H1 (cell line): ENCODE data around the gene MYMX. TPM values are rescaled to one million over a fixed set of nuclear protein-coding genes. Genes with fewer than 3 reads are reported as not detected.

Experiments used
- CTCF ChIA-PET: fragments of 300-600 bp; sonication (Branson Sonifier 250); formaldehyde crosslinking; loops from one replicate; lab custom pipeline; 2021; ENCODE audit not compliant: partially characterized antibody; lab: Charles Lee
- POLR2A ChIA-PET: fragments of 300-600 bp; sonication (Branson Sonifier 250); formaldehyde crosslinking; loops from one replicate; lab custom pipeline; 2021; ENCODE audit warnings: inconsistent platforms; ENCODE audit not compliant: partially characterized antibody; lab: Charles Lee
- DNase-seq, 2 experiments: peaks; one replicate each; pipeline versions ENCODE4 v3.0.0 to v3.0.0-alpha.2; 2010 to 2022; ENCODE audit warnings: low spot score in 2 of 2, low read depth in 1 of 2, mixed read lengths in 1 of 2
- FAIRE-seq: peaks from 2 replicates; lab custom pipeline; 2011; peaks lifted over from hg19 to GRCh38; lab: Jason Lieb, UNC
- H2AFZ ChIP-seq: 2 replicates; pipeline ENCODE4 v1.8.1; 2012; ENCODE audit warnings: low read length, inconsistent platforms
- H2AK5ac ChIP-seq: 2 replicates; pipeline ENCODE4 v1.6.1; 2013; ENCODE audit warnings: low read depth, low read length
- H2BK120ac ChIP-seq: replicated peaks from 2 replicates; pipeline ENCODE3; 2013; ENCODE audit warnings: low read depth, low read length, inconsistent platforms
- H2BK12ac ChIP-seq: 2 replicates; pipeline ENCODE4 v1.6.1; 2013; ENCODE audit warnings: low read depth, low read length
- H2BK15ac ChIP-seq: 2 replicates; pipeline ENCODE4 v1.6.1; 2013; ENCODE audit warnings: low read length
- H2BK20ac ChIP-seq: 2 replicates; pipeline ENCODE4 v1.6.1; 2013; ENCODE audit warnings: low read length
- H2BK5ac ChIP-seq: 2 replicates; pipeline ENCODE4 v1.6.1; 2013; ENCODE audit warnings: low read depth, low read length
- H3K14ac ChIP-seq: 2 replicates; pipeline ENCODE4 v1.6.1; 2013; ENCODE audit warnings: inconsistent platforms; ENCODE audit not compliant: insufficient read length
- H3K18ac ChIP-seq: 2 replicates; pipeline ENCODE4 v1.6.1; 2013; ENCODE audit warnings: low read length; ENCODE audit errors: extremely low read depth
- H3K23ac ChIP-seq: 2 replicates; pipeline ENCODE4 v1.6.1; 2013; ENCODE audit warnings: inconsistent platforms; ENCODE audit not compliant: insufficient read length
- H3K23me2 ChIP-seq: 2 replicates; pipeline ENCODE4 v1.6.1; 2013; ENCODE audit warnings: low read depth, low read length
- H3K27ac ChIP-seq: 2 replicates; pipeline ENCODE4 v1.6.1; 2011; ENCODE audit warnings: low read depth, low read length, inconsistent platforms
- H3K27me3 ChIP-seq, 4 experiments: replicated peaks in 1 of 4; 1 replicate in 1 of 4; 2 replicates in 3 of 4; pipeline versions ENCODE4 v1.6.1 to v1.8.1; 2011 to 2013; ENCODE audit warnings: low read length in 3 of 4, mild to moderate bottlenecking in 3 of 4, inconsistent platforms in 2 of 4, mixed read lengths in 2 of 4, moderate library complexity in 1 of 4; ENCODE audit not compliant: control insufficient read depth in 3 of 4, insufficient read depth in 3 of 4; ENCODE audit errors: extremely low read depth in 1 of 4
- H3K36me3 ChIP-seq, 4 experiments: 2 replicates each; pipeline versions ENCODE4 v1.6.1 to v1.8.1; 2011 to 2013; ENCODE audit warnings: mild to moderate bottlenecking in 4 of 4, low read length in 3 of 4, moderate library complexity in 2 of 4, control low read depth in 1 of 4, inconsistent platforms in 1 of 4; ENCODE audit not compliant: insufficient read depth in 4 of 4, control insufficient read depth in 2 of 4
- H3K4ac ChIP-seq: replicated peaks from 2 replicates; pipeline ENCODE3; 2013; ENCODE audit warnings: low read length, low read depth, mixed read lengths, inconsistent platforms; ENCODE audit not compliant: insufficient read length
- H3K4me1 ChIP-seq, 4 experiments: replicated peaks in 1 of 4; 1 replicate in 1 of 4; 2 replicates in 3 of 4; pipeline versions ENCODE4 v1.6.1 to v1.8.1; 2011 to 2013; ENCODE audit warnings: low read length in 3 of 4, inconsistent platforms in 2 of 4, mixed read lengths in 1 of 4; ENCODE audit not compliant: insufficient read depth in 4 of 4, control insufficient read depth in 3 of 4
- H3K4me2 ChIP-seq, 2 experiments: 2 replicates each; pipeline versions ENCODE4 v1.6.1 to v1.8.1; 2011 to 2013; ENCODE audit warnings: low read depth in 2 of 2, low read length in 2 of 2, control low read depth in 1 of 2, inconsistent platforms in 1 of 2, mild to moderate bottlenecking in 1 of 2; ENCODE audit not compliant: insufficient read depth in 1 of 2
- H3K4me3 ChIP-seq, 4 experiments: fragments of 200-600, 300-600 bp in 1 of 4; sonication (generic), shearing (Covaris generic), sonication (Bioruptor Twin) in 1 of 4; 2 replicates each; pipeline versions ENCODE4 v1.5.1 to v1.8.1; 2011 to 2016; ENCODE audit warnings: low read length in 4 of 4, low read depth in 3 of 4, control low read depth in 2 of 4, inconsistent platforms in 2 of 4, mild to moderate bottlenecking in 2 of 4, mixed read lengths in 1 of 4, moderate library complexity in 1 of 4; ENCODE audit not compliant: insufficient read depth in 2 of 4; ENCODE audit errors: extremely low read depth in 1 of 4
- H3K56ac ChIP-seq: replicated peaks from 2 replicates; pipeline ENCODE3; 2013; ENCODE audit warnings: low read depth, mild to moderate bottlenecking, mixed read lengths, low read length, inconsistent platforms; ENCODE audit not compliant: insufficient read length
- H3K79me1 ChIP-seq: 2 replicates; pipeline ENCODE4 v1.6.1; 2013; ENCODE audit warnings: low read depth, low read length, control low read depth
- H3K79me2 ChIP-seq, 2 experiments: 2 replicates each; pipeline versions ENCODE4 v1.6.1 to v1.8.1; 2012 to 2013; ENCODE audit warnings: low read length in 2 of 2, mild to moderate bottlenecking in 2 of 2, inconsistent platforms in 1 of 2; ENCODE audit not compliant: insufficient read depth in 2 of 2, control insufficient read depth in 1 of 2
- H3K9ac ChIP-seq, 4 experiments: replicated peaks in 1 of 4; 1 replicate in 1 of 4; 2 replicates in 3 of 4; pipeline versions ENCODE4 v1.6.1 to v1.8.1; 2011 to 2013; ENCODE audit warnings: low read depth in 3 of 4, low read length in 3 of 4, control low read depth in 2 of 4, mild to moderate bottlenecking in 2 of 4, moderate library complexity in 2 of 4, inconsistent platforms in 1 of 4; ENCODE audit errors: extremely low read depth in 1 of 4
- H3K9me3 ChIP-seq, 2 experiments: 2 replicates each; pipeline versions ENCODE4 v1.6.1 to v1.8.1; 2012 to 2013; ENCODE audit warnings: mild to moderate bottlenecking in 2 of 2, moderate library complexity in 2 of 2, control low read depth in 1 of 2, inconsistent platforms in 1 of 2, low read depth in 1 of 2, low read length in 1 of 2, mixed read lengths in 1 of 2; ENCODE audit not compliant: insufficient read depth in 2 of 2
- H4K20me1 ChIP-seq, 2 experiments: replicated peaks in 1 of 2; 2 replicates each; pipeline versions ENCODE3 to v1.8.1; 2011 to 2013; ENCODE audit warnings: inconsistent platforms in 2 of 2, low read length in 2 of 2, mild to moderate bottlenecking in 1 of 2; ENCODE audit not compliant: insufficient read depth in 2 of 2, control insufficient read depth in 1 of 2
- H4K5ac ChIP-seq: 2 replicates; pipeline ENCODE4 v1.6.1; 2013; ENCODE audit warnings: low read length, low read depth, mixed read lengths, inconsistent platforms; ENCODE audit not compliant: insufficient read length
- H4K8ac ChIP-seq: 2 replicates; pipeline ENCODE4 v1.8.0; 2013; ENCODE audit warnings: mild to moderate bottlenecking, moderate library complexity, low read length, inconsistent platforms; ENCODE audit not compliant: insufficient read depth; ENCODE audit errors: extremely low read depth
- H4K91ac ChIP-seq: replicated peaks from 2 replicates; pipeline ENCODE3; 2013; ENCODE audit warnings: low read length, mixed read lengths, inconsistent platforms; ENCODE audit not compliant: insufficient read length
- BRCA1 ChIP-seq: IDR thresholded peaks from 2 replicates; pipeline ENCODE4 v1.6.1; 2012; ENCODE audit warnings: low read depth, low read length, improper control_type of control experiment
- FOSL1 ChIP-seq: IDR thresholded peaks from 2 replicates; pipeline ENCODE4 v1.6.1; 2011; ENCODE audit warnings: mild to moderate bottlenecking, low read depth, low read length, moderate library complexity; ENCODE audit not compliant: insufficient read depth
- PHF8 ChIP-seq: fragments of 200-600 bp; sonication (generic); conservative IDR thresholded peaks from 2 replicates; pipeline ENCODE4 v1.7.1; 2012; ENCODE audit warnings: low read depth, mild to moderate bottlenecking, inconsistent platforms, low read length, moderate library complexity
- SIX5 ChIP-seq: IDR thresholded peaks from 2 replicates; pipeline ENCODE4 v1.6.1; 2011; ENCODE audit warnings: mild to moderate bottlenecking, low read depth, low read length
- SP4 ChIP-seq: IDR thresholded peaks from 2 replicates; pipeline ENCODE4 v1.6.1; 2012; ENCODE audit warnings: low read length, inconsistent platforms
- ZNF274 ChIP-seq: IDR thresholded peaks from 2 replicates; pipeline ENCODE4 v1.7.0; 2012; ENCODE audit warnings: low read length, borderline replicate concordance; ENCODE audit errors: extremely low read depth
- WGBS, 2 experiments: shearing (Covaris generic) in 1 of 2; methylation state at CpG; one replicate each; pipeline versions ENCODE4 v1.1.6 to v1.1.7; 2013 to 2015; ENCODE audit warnings: low lambda C conversion rate in 2 of 2, mixed read lengths in 2 of 2, inconsistent platforms in 1 of 2, low coverage in 1 of 2, missing lambda C conversion rate in 1 of 2; ENCODE audit not compliant: insufficient replicate concordance in 2 of 2, insufficient coverage in 1 of 2, insufficient read length in 1 of 2; ENCODE audit errors: extremely low coverage in 1 of 2, missing lambda C conversion rate in 1 of 2; 5-methylcytosine and 5-hydroxymethylcytosine counted together
- polyA plus RNA-seq, 7 experiments: library from polyadenylated mRNA; depleted of rRNA in 3 of 7; stranded (reverse) in 5 of 7; unstranded in 2 of 7; fragments of >200 nt in 5 of 7; fragments of 200-250 nt in 2 of 7; gene quantifications; 1 replicate in 5 of 7; 2 replicates in 1 of 7; 4 replicates in 1 of 7; pipeline versions ENCODE4 v1.2.1 to v1.2.3, GENCODE V29; 2011 to 2013; ENCODE audit warnings: missing spikeins in 2 of 7, mixed read lengths in 2 of 7
- total RNA-seq: library from RNA; stranded (reverse); fragmentation: NEBNext Ultra II Directional; extraction: Animal tissue kit (Norgen Biotek cat#: 25700); gene quantifications from 2 replicates; pipeline ENCODE4 v1.2.1, GENCODE V29; 2021

MYMX gene
- total and polyA plus RNA-seq, 2 of the 8 experiments (the other 6 are each of a cell fraction or from before 2014, with no cell fraction given) = 4.7 to 6.9 TPM

- Histone ChIP-seq H4K20me1 (peaks cover 35 to 37% of the 10 kb centered on the region in 2 experiments), H2BK15ac (no peak overlapping the region), H2BK12ac (no peak overlapping the region), H3K56ac (no peak overlapping the region), H2AK5ac (no peak overlapping the region), H3K14ac (no peak overlapping the region), H3K27me3 (no peaks in the 10 kb centered on the region), H3K4ac (no peak overlapping the region), H3K9me3 (no peaks in the 10 kb centered on the region), H3K79me1 (no peaks in the 10 kb centered on the region; the same call in 1 of the 2 replicates), H2BK20ac (no peak overlapping the region), H2AFZ (no peak overlapping the region), H3K4me1 (peaks cover 7 to 18% (median 14%) of the 10 kb centered on the region in 4 experiments), H3K79me2 (peaks cover 27 to 50% of the 10 kb centered on the region in 2 experiments), H4K91ac (no peak overlapping the region), H2BK120ac (no peak overlapping the region), H3K18ac (no peak overlapping the region), H3K4me3 (peak overlapping the region; percentile 55 to 100 (median 98)), H4K5ac (no peak overlapping the region), H3K4me2 (peak overlapping the region; percentile 65 to 96), H4K8ac (no peak overlapping the region), H3K9ac (peak overlapping the region in 2 of 4 experiments; percentile 86 to 96; a peak in 5 of 7 replicates), H3K27ac (no peak overlapping the region), H3K23ac (no peak overlapping the region), H2BK5ac (no peak overlapping the region), H3K36me3 (peaks cover 49 to 58% (median 53%) of the 10 kb centered on the region in 4 experiments), H3K23me2 (peaks cover 12% of the 10 kb centered on the region)
- DNase-seq (no peak), FAIRE-seq (no peak)
- WGBS, 2 experiments = 62% methylated on average over 1 of the region's 1 CpG; no CpG with 5 or more reads in 1 of the 2 experiments
- CTCF ChIA-PET = interaction anchor here (0.7 to 8.1 kb wide), 7 partner anchors 7 to 150 kb away, joined by 3 to 102 read pairs (median 4); partner anchors contain the start of genes AARS2, MYMX and SLC35B2
- POLR2A ChIA-PET = interaction anchor here (0.7 to 18.9 kb wide), 29 partner anchors 9 to 306 kb away, joined by 3 to 581 read pairs (median 6); partner anchors contain the start of genes CAPN11, MYMX, SLC29A1 and SLC35B2
- TF ChIP-seq ZNF274 = no peak
- no peak for TF ChIP-seq SP4
- TF ChIP-seq SIX5 = no peak
- TF ChIP-seq FOSL1 = no peak
- no peak for TF ChIP-seq BRCA1
- TF ChIP-seq PHF8 = no peak
Observed at GRCh38 chr6:44248579-44248978, 31.9 kb downstream of the MYMX start.
